ENCODE data around the gene ENTHD1.

DNA sequence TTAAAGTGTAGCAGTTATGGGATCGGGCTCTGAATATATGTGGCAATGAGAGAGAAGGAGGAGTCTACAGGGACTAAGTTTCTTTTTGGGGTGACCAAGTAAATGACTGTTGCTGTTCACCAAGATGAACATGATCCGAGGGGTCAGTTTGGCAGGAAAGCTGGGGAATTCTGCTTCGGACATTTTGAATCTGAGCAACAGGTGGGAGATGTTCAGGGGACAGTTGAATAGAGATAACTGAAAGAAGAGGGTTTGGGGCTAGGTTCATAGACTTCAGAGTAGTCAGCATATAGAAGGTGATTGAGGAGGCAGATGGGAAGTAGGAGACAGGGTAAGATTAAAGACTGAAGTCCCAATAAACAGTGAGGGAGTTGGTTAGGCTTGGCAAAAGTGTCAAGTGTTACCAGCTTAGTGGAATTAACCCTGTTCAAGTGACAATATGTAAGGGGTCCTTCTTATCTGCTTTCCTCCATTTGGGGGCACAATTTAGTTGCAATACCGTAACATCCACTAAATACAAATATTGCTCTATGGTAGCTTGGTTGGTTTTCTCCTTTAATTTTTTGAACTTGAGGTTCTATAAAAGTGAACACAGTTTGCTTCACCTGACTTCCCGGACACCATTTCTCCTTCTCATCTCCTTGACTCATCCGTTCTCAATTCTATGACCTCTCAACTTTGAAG is 2.9 kb upstream of the ENTHD1 start:
- TF ChIP-seq, protein P1, sequence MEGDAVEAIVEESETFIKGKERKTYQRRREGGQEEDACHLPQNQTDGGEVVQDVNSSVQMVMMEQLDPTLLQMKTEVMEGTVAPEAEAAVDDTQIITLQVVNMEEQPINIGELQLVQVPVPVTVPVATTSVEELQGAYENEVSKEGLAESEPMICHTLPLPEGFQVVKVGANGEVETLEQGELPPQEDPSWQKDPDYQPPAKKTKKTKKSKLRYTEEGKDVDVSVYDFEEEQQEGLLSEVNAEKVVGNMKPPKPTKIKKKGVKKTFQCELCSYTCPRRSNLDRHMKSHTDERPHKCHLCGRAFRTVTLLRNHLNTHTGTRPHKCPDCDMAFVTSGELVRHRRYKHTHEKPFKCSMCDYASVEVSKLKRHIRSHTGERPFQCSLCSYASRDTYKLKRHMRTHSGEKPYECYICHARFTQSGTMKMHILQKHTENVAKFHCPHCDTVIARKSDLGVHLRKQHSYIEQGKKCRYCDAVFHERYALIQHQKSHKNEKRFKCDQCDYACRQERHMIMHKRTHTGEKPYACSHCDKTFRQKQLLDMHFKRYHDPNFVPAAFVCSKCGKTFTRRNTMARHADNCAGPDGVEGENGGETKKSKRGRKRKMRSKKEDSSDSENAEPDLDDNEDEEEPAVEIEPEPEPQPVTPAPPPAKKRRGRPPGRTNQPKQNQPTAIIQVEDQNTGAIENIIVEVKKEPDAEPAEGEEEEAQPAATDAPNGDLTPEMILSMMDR (IDR thresholded peaks at IDR 0.05): no peak
- no peak for TF ChIP-seq POLR2A (IDR thresholded peaks at IDR 0.05)
